ENCODE results near the gene LMF1. TPM values are rescaled to one million over a fixed set of nuclear protein-coding genes. Genes with fewer than 3 reads are reported as not detected.

Gene LMF1
- total RNA-seq, 2 experiments from 2014 or later: 9.5 to 12.2 TPM

DNA sequence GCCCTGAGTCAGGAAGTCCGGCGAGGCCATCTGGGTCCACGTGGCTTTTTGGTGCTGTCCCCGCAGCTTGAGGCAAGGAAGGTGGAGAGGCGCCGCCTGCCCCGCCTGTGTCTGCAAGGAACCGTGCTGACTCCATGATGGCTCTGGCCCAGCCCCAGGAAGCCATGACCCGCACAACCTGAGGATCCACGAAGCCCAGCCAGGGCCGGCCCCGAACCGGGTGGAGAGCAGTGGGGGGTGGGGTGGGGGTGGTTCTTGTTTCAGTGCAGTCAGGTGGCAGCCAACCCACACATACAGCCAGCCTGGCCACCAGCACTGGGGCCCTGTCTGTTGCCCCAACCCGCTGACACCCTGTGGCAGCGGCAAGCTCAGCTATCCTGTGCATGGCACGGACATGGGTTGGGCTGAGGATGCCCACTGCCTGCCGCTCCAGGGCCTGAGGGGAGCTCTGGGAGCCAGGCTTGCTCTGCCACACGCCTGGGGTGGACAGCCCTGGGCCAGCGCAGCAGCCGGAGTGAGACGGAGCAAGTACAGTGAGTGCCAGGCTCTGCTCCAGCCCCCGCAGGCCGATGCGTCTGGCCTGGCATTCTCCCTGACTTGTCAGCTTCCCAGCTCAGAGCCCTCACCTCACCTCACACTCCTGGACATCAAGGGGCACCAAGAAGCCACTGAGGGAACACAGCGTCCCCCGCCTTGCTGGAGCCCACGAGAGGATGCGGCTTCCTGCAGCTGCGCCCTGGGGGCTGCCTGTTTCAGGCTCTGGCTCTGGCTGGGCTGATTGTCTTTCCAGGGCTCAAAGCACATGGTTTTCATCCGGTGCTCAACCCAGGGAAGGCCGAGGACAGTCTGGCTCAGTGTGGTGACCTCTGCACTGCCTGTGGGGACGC is 68.8 kb downstream of the LMF1 start:
- no peaks in the 10 kb centered on the region for H3K9me3 Mint-ChIP-seq (ENCODE audit: low read depth)
- POLR2A ChIA-PET: no interaction called here
- H3K27me3 Mint-ChIP-seq: no peaks in the 10 kb centered on the region
- peaks cover 11% of the 10 kb centered on the region for H3K36me3 Mint-ChIP-seq (ENCODE audit: low read depth)
- no peak overlapping the region for H3K27ac Mint-ChIP-seq
- no peak for DNase-seq
- intact Hi-C loops (cut with DNase I, micrococcal nuclease): no loop called here
- no peak for ATAC-seq
- no peak overlapping the region for H3K4me3 Mint-ChIP-seq
- CTCF ChIA-PET: no interaction called here
- no peaks in the 10 kb centered on the region for H3K4me1 Mint-ChIP-seq

DNA sequence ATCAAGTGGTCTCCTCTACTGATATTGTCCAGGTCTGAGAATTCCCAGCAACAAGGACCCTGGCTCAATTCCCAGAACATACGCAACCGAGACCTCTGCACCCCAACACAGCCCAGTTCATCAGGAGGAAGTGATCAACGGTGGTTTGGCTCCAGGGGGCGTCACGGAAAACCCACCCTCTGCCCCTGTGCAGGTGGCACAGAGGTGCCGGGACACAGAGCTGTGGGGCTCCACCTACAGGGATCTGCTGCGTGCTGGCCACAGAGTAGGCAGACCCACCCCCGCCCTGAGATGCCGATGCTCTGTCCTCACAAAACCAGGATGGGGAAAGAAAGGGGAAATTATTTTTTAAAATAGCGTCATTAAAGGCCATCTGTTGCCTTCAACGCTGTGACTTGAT is 69.6 kb downstream of the LMF1 start:
- ChIA-PET POLR2A (no interaction called here), CTCF (no interaction called here)
- no peak overlapping the region for H3K27ac Mint-ChIP-seq
- intact Hi-C loops (cut with DNase I, micrococcal nuclease): no loop called here
- H3K4me1 Mint-ChIP-seq: no peaks in the 10 kb centered on the region
- DNase-seq: no peak
- H3K36me3 Mint-ChIP-seq (ENCODE audit: low read depth): peaks cover 9% of the 10 kb centered on the region
- ATAC-seq: no peak
- no peak overlapping the region for H3K4me3 Mint-ChIP-seq
- no peaks in the 10 kb centered on the region for H3K27me3 Mint-ChIP-seq
- H3K9me3 Mint-ChIP-seq (ENCODE audit: low read depth): no peaks in the 10 kb centered on the region

DNA sequence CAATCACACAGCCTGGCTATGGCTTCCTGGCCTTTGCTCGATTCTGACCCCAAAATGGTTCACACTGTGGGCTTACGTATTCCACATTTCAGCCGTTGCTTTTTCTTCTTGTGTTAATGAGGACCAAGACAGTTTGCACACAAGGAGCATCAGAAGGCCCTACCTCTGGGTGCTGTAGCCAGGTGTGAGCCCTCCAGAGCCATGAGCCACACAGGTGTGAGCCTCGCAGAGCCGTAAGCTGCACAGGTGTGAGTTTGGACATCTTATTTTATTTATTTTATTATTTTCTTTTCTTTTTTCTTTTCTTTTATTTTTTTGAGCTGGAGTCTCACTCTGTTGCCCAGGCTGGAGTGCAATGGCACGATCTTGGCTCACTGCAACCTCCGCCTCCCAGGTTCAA is 70.6 kb downstream of the LMF1 start:
- ChIA-PET POLR2A (no interaction called here), CTCF (no interaction called here)
- no peaks in the 10 kb centered on the region for H3K27me3 Mint-ChIP-seq
- intact Hi-C loops (cut with DNase I, micrococcal nuclease): no loop called here
- no peaks in the 10 kb centered on the region for H3K9me3 Mint-ChIP-seq (ENCODE audit: low read depth)
- no peak overlapping the region for H3K4me3 Mint-ChIP-seq
- H3K36me3 Mint-ChIP-seq (ENCODE audit: low read depth): peaks cover 3% of the 10 kb centered on the region
- no peak overlapping the region for H3K27ac Mint-ChIP-seq
- DNase-seq (no peak), ATAC-seq (no peak)
- H3K4me1 Mint-ChIP-seq: no peaks in the 10 kb centered on the region

DNA sequence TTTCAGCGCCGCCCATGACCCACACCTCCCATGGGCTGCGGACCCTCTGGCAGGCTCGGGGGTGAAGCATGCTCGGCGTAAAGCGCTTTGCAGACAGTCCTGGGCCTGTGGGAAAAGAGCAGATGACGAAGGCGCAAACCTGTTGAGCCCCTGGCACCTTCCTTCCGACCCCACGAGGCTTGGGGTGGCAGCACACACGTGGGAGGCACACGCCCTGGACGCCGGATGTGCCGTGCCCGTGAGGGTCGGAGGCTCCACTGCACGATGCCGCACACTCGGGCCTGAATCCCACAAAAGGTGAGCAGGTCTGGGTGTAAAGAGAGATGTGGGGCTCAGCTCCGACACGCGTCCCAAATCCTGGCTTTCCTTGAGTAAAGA is 71.1 kb downstream of the LMF1 start:
- Mint-ChIP-seq H3K36me3 (ENCODE audit: low read depth) (no peaks in the 10 kb centered on the region), H3K9me3 (ENCODE audit: low read depth) (no peaks in the 10 kb centered on the region), H3K4me3 (no peak overlapping the region), H3K4me1 (no peaks in the 10 kb centered on the region), H3K27ac (no peak overlapping the region), H3K27me3 (no peaks in the 10 kb centered on the region)
- intact Hi-C loops (cut with DNase I, micrococcal nuclease): no loop called here
- DNase-seq: no peak
- no peak for ATAC-seq
- ChIA-PET CTCF (no interaction called here), POLR2A (no interaction called here)

DNA sequence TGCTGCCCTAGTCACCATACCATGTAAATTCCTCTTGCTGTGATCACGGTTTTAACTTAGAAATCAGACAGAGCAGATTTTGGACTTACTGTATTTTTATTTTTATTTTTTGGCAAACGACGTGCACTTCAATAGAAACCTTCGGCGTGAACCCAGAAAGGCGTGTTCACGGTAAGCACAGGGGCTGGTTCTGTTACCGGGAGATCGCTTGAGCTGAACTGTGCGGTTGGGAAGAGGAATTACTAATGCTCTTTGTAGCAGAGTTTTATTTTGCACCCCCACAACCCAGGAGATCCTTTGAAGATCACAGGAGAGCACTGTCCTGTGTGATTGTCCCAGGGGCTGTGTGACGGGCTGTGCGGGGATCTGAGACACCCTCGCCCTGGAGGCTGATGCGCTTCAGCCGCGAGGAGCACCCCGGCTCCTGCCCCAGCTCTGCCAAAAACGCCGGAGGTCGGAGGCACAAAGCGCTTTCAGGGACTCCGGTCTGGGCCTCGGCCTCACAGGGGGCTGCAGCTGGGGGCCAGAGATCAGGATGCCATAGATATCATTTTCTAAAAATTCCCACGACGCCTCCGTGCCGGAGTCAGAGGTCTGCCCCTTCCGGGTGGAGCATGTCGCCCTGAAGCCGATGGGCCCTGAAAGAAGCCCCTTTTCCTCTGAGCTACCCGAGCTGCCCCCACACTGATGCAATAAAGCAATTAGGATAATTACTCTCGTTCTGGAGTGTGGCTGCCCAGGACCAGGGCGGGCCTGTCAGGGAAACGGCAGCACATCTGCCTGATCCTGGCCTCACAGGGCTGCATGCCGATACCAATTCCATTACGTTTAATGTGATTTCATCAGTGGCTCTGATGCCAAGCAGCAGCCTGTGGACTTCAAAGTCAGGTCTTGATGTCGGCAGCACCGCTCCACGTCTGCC is 71.8 kb downstream of the LMF1 start:
- Mint-ChIP-seq H3K9me3 (ENCODE audit: low read depth) (no peaks in the 10 kb centered on the region), H3K27ac (no peak overlapping the region), H3K4me1 (no peaks in the 10 kb centered on the region), H3K4me3 (no peak overlapping the region), H3K27me3 (no peaks in the 10 kb centered on the region), H3K36me3 (ENCODE audit: low read depth) (no peaks in the 10 kb centered on the region)
- intact Hi-C loops (cut with DNase I, micrococcal nuclease): no loop called here
- ChIA-PET CTCF (no interaction called here), POLR2A (no interaction called here)
- ATAC-seq: no peak
- DNase-seq: no peak

DNA sequence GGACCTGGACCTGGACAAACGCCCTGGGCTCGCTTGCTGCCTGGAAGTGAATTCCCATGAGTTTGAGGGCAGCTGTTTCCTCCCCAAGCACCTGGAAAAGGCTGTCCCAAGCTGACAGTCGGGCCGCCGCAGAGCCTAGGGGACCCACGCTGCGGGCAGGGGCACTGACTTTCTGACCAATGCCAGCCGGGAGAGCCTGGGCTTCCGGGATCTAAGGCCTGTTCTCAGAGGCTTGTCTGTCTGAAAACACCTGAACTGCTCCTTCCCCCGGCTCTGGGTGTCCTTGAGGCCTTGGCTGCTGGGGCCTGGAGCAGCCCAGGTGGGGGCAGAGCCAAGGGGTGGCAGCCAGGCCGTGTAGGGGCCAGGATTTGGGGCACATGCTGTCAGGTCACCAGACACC is 72.6 kb downstream of the LMF1 start:
- ChIA-PET CTCF (no interaction called here), POLR2A (no interaction called here)
- H3K27ac Mint-ChIP-seq: no peak overlapping the region
- ATAC-seq (no peak), DNase-seq (no peak)
- no peaks in the 10 kb centered on the region for H3K36me3 Mint-ChIP-seq (ENCODE audit: low read depth)
- no peaks in the 10 kb centered on the region for H3K27me3 Mint-ChIP-seq
- no peaks in the 10 kb centered on the region for H3K4me1 Mint-ChIP-seq
- no peak overlapping the region for H3K4me3 Mint-ChIP-seq
- intact Hi-C loops (cut with DNase I, micrococcal nuclease): no loop called here
- H3K9me3 Mint-ChIP-seq (ENCODE audit: low read depth): no peaks in the 10 kb centered on the region

DNA sequence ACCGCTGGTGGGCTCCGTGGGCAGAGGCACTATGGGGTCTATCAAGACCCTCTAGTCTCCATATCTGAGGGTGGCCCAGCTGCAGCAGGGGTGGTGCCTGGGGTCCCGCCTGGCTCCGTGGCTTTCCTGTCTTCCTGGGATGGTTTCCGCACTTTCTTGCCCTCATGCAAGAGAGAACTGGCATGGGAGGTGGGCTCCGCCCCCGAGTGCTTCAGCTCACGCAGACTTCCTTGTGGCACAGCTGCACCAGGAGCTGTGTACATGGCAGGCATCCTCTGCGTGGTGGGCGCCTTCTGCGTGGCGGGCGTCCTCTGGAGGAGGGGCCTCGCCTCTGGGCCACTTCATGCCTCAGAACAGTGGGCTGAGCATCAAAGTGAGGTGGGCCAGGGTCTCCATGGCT is 73.1 kb downstream of the LMF1 start:
- intact Hi-C loops (cut with DNase I, micrococcal nuclease): no loop called here
- ChIA-PET CTCF (no interaction called here), POLR2A (no interaction called here)
- ATAC-seq (no peak), DNase-seq (no peak)
- Mint-ChIP-seq H3K27ac (no peak overlapping the region), H3K4me3 (no peak overlapping the region), H3K27me3 (no peaks in the 10 kb centered on the region), H3K9me3 (ENCODE audit: low read depth) (no peaks in the 10 kb centered on the region), H3K4me1 (no peaks in the 10 kb centered on the region), H3K36me3 (ENCODE audit: low read depth) (no peaks in the 10 kb centered on the region)

DNA sequence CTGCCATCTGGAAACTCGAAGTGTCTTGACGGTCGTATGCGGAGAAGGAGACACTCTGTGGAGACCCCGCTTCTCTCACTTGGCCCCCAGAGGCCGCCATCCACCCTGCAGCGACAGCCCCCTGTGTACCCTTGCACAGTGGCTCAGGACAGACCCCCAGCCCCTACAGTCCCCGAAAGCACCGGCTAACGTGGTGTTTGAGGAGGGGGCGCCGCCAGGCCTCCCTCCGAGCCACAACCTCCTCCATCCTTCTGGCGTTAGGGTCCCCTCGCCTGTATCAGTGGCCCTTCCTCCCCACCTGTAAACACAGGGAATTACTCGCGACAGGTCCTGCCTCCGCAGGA is 73.6 kb downstream of the LMF1 start:
- Mint-ChIP-seq H3K4me1 (no peaks in the 10 kb centered on the region), H3K27me3 (no peaks in the 10 kb centered on the region), H3K9me3 (ENCODE audit: low read depth) (no peaks in the 10 kb centered on the region), H3K27ac (no peak overlapping the region), H3K36me3 (ENCODE audit: low read depth) (no peaks in the 10 kb centered on the region), H3K4me3 (no peak overlapping the region)
- no peak for ATAC-seq
- intact Hi-C loops (cut with DNase I, micrococcal nuclease): no loop called here
- ChIA-PET POLR2A (no interaction called here), CTCF (no interaction called here)
- DNase-seq: no peak

DNA sequence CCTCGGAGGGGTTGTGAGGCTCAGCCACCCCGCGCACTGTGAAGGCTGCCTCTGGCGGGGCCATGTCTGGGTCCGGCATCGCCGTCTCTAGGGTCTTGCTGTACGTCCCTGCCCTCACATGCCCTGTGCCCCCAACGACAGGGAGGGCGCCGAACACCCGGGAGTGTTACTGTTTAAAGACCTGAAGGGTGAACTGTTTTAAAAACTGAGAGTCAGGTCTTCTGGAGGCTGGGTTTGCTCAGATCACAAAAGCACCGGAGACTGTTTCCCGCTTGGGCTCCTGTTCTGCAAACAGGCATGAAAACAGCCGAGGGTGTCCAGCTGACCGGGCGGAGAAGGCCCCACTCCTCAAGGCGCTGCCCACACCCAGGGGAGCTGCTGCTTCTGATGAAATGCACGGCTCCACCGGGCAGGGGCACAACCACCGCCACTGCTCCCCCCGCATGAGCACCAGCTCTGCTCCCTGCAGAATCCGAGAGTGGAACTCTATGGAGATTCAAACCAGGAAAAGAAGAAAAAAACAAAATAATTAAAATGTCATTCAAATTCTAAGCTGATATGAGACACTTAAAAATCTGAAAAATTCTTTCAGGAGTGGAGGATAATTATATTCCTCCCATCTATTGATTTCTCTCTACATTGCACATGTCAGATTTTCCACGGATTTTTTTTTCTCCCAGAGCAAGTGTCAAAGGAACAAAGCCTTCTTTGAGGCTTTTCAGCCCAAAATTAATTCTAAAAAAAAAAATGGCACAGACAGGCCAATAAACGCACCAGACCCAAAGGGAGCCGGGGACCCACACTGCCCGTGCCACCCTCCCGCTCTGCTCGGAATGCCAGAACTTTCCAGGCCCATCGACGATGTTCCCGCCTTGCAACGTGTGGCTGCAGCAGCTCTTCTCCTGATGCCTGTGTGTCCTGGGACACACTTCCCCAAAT is 74.3 kb downstream of the LMF1 start:
- intact Hi-C loops (cut with DNase I, micrococcal nuclease): no loop called here
- Mint-ChIP-seq H3K4me3 (no peak overlapping the region), H3K9me3 (ENCODE audit: low read depth) (no peaks in the 10 kb centered on the region), H3K4me1 (no peaks in the 10 kb centered on the region), H3K36me3 (ENCODE audit: low read depth) (no peaks in the 10 kb centered on the region), H3K27ac (no peak overlapping the region), H3K27me3 (no peaks in the 10 kb centered on the region)
- ChIA-PET CTCF (no interaction called here), POLR2A (no interaction called here)
- ATAC-seq (no peak), DNase-seq (no peak)

DNA sequence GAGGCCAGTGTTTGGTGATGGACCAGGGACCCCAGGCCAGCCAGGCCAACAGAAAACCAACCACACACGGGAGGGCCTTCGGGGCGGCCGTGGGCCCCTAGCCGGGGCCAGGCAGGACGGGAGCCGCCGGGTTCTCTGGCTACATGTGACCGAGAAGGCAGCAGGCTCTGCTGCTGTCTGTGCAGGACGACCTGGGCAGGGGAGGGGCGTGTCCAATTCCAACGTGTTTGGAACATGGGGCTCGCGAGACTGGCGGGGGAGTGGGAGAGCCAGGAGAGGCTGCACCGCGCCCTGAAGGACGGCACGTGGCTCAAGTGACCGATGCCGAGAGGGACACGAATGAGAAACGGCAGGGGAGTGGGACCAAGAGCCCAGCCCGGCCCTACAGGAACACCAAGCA is 75.4 kb downstream of the LMF1 start:
- no peak overlapping the region for H3K27ac Mint-ChIP-seq
- intact Hi-C loops (cut with DNase I, micrococcal nuclease): no loop called here

DNA sequence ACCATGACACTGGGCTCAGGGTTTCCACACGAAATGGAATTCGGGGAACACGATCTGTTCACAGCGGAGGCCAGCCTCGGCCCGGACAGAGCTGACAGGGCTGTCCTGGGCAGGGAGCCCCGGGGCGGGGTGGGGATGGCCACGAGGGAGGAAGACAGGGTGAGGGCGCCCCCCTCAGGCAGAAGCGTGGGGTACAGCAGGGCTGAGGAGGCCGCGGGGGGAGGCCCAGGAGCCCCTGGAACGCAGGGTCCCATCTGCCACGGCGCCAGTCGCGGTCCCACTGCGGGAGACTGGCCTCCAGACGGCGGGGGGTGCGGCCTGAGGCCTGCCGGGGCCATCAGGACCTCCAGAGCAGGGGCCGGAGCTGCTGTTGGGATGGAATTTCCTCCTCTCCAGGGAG is 75.9 kb downstream of the LMF1 start:
- Mint-ChIP-seq H3K27ac (no peak overlapping the region), H3K27me3 (no peaks in the 10 kb centered on the region), H3K4me3 (no peak overlapping the region), H3K4me1 (no peaks in the 10 kb centered on the region), H3K36me3 (ENCODE audit: low read depth) (no peaks in the 10 kb centered on the region), H3K9me3 (ENCODE audit: low read depth) (no peaks in the 10 kb centered on the region)
- DNase-seq (peak; percentile 31), ATAC-seq (no peak)
- intact Hi-C loops (cut with DNase I, micrococcal nuclease): no loop called here
- ChIA-PET POLR2A (no interaction called here), CTCF (no interaction called here)

More for the DNA sequence above, 75.4 kb downstream of the LMF1 start:
- no peak for ATAC-seq
- no peaks in the 10 kb centered on the region for H3K27me3 Mint-ChIP-seq
- ChIA-PET CTCF (no interaction called here), POLR2A (no interaction called here)
- H3K36me3 Mint-ChIP-seq (ENCODE audit: low read depth): no peaks in the 10 kb centered on the region
- no peak overlapping the region for H3K4me3 Mint-ChIP-seq
- no peak for DNase-seq
- H3K9me3 Mint-ChIP-seq (ENCODE audit: low read depth): no peaks in the 10 kb centered on the region
- H3K4me1 Mint-ChIP-seq: no peaks in the 10 kb centered on the region
